ENCODE measurements around the gene BRIP1. TPM values are rescaled to one million over a fixed set of nuclear protein-coding genes. Genes with fewer than 3 reads are reported as not detected.

BRIP1 gene
- total RNA-seq, 1 experiment from 2014 or later = 13.8 TPM

- TF ChIP-seq E2F4 (CRISPR knock-in tag; IDR thresholded peaks at IDR 0.05; ENCODE audit: borderline replicate concordance, low read depth) = no peak
- TF ChIP-seq FOXJ3 (CRISPR knock-in tag; IDR thresholded peaks at IDR 0.05; ENCODE audit: borderline replicate concordance) = no peak
- TF ChIP-seq ZNF423 (CRISPR knock-in tag; IDR thresholded peaks at IDR 0.05) = no peak
Observed at GRCh38 chr17:61846761-61847375, 16.5 kb downstream of the BRIP1 start (continued).

GRCh38 chr17:61846088-61846487, 17.2 kb downstream of the BRIP1 start:
- no peak overlapping the region for H3K27ac Mint-ChIP-seq
- ATAC-seq (no peak), DNase-seq (ENCODE audit: low spot score) (no peak)
- peaks cover 42% of the 10 kb centered on the region for H3K36me3 Mint-ChIP-seq
- no peaks in the 10 kb centered on the region for H3K4me1 Mint-ChIP-seq
- TF ChIP-seq CREB1 (CRISPR knock-in tag; IDR thresholded peaks at IDR 0.05) = no peak
- TF ChIP-seq GABPB1 (CRISPR knock-in tag; IDR thresholded peaks at IDR 0.05) = no peak
- no peak for TF ChIP-seq ETV6 (CRISPR knock-in tag; IDR thresholded peaks at IDR 0.05)
- TF ChIP-seq RORB (CRISPR knock-in tag; IDR thresholded peaks at IDR 0.05) = no peak
- no peak for TF ChIP-seq NR2C2 (CRISPR knock-in tag; IDR thresholded peaks at IDR 0.05)
- TF ChIP-seq, protein P1, sequence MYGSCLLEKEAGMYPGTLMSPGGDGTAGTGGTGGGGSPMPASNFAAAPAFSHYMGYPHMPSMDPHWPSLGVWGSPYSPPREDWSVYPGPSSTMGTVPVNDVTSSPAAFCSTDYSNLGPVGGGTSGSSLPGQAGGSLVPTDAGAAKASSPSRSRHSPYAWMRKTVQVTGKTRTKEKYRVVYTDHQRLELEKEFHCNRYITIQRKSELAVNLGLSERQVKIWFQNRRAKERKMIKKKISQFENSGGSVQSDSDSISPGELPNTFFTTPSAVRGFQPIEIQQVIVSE (CRISPR knock-in tag; IDR thresholded peaks at IDR 0.05; ENCODE audit: borderline replicate concordance) = no peak
- TF ChIP-seq ZNF396 (CRISPR knock-in tag; IDR thresholded peaks at IDR 0.05; ENCODE audit: borderline replicate concordance) = no peak
- no peak overlapping the region for H3K4me3 Mint-ChIP-seq
- CTCF ChIA-PET = interaction anchor here (3.0 kb wide), 1 partner anchor 263 kb away, joined by 9 read pairs; no protein-coding TSS in a partner anchor
- no peaks in the 10 kb centered on the region for H3K27me3 Mint-ChIP-seq (ENCODE audit: low read depth)
- H3K9me3 Mint-ChIP-seq = no peaks in the 10 kb centered on the region
- POLR2A ChIA-PET = interaction anchor here (0.6 kb wide), 1 partner anchor 10 kb away, joined by 13 read pairs; no protein-coding TSS in a partner anchor

DNA sequence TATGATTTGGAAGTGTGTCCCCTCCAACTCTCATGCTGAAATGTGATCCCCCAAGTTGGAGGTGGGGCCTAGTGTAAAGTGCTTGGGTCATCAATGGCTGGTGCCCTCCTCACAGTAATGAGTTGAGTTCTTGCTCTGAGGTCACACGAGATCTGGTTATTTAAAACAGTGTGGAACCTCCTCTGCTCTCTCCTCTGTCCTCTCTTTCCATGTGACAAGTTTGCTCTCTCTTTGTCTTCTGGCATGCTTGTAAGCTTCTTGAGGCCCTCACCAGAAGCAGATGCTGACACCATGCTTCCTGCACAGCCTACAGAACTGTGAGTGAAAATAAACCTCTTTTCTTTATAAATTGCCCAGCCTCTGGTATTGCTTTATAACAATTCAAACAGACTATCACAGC, 19.9 kb downstream of the BRIP1 start:
- Mint-ChIP-seq H3K9me3 (no peaks in the 10 kb centered on the region), H3K36me3 (peaks cover 42% of the 10 kb centered on the region), H3K27ac (no peak overlapping the region), H3K4me3 (no peak overlapping the region), H3K27me3 (ENCODE audit: low read depth) (no peaks in the 10 kb centered on the region), H3K4me1 (no peaks in the 10 kb centered on the region)
- TF ChIP-seq CBFB (CRISPR knock-in tag; IDR thresholded peaks at IDR 0.05; ENCODE audit: low read depth) (no peak), ZNF138 (CRISPR knock-in tag; conservative IDR thresholded peaks at IDR 0.05) (no peak), HMGA2 (CRISPR knock-in tag; IDR thresholded peaks at IDR 0.05) (no peak), TEAD4 (CRISPR knock-in tag; IDR thresholded peaks at IDR 0.05) (no peak), FOXP4 (CRISPR knock-in tag; IDR thresholded peaks at IDR 0.05) (no peak), ZNF219 (CRISPR knock-in tag; IDR thresholded peaks at IDR 0.05; ENCODE audit: borderline replicate concordance) (no peak), NR2C2 (CRISPR knock-in tag; IDR thresholded peaks at IDR 0.05) (no peak), KAT7 (CRISPR knock-in tag; IDR thresholded peaks at IDR 0.05; ENCODE audit: borderline replicate concordance) (no peak), JAZF1 (CRISPR knock-in tag; IDR thresholded peaks at IDR 0.05) (no peak)
- TF ChIP-seq, protein P2, sequence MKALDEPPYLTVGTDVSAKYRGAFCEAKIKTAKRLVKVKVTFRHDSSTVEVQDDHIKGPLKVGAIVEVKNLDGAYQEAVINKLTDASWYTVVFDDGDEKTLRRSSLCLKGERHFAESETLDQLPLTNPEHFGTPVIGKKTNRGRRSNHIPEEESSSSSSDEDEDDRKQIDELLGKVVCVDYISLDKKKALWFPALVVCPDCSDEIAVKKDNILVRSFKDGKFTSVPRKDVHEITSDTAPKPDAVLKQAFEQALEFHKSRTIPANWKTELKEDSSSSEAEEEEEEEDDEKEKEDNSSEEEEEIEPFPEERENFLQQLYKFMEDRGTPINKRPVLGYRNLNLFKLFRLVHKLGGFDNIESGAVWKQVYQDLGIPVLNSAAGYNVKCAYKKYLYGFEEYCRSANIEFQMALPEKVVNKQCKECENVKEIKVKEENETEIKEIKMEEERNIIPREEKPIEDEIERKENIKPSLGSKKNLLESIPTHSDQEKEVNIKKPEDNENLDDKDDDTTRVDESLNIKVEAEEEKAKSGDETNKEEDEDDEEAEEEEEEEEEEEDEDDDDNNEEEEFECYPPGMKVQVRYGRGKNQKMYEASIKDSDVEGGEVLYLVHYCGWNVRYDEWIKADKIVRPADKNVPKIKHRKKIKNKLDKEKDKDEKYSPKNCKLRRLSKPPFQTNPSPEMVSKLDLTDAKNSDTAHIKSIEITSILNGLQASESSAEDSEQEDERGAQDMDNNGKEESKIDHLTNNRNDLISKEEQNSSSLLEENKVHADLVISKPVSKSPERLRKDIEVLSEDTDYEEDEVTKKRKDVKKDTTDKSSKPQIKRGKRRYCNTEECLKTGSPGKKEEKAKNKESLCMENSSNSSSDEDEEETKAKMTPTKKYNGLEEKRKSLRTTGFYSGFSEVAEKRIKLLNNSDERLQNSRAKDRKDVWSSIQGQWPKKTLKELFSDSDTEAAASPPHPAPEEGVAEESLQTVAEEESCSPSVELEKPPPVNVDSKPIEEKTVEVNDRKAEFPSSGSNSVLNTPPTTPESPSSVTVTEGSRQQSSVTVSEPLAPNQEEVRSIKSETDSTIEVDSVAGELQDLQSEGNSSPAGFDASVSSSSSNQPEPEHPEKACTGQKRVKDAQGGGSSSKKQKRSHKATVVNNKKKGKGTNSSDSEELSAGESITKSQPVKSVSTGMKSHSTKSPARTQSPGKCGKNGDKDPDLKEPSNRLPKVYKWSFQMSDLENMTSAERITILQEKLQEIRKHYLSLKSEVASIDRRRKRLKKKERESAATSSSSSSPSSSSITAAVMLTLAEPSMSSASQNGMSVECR (CRISPR knock-in tag; IDR thresholded peaks at IDR 0.05; ENCODE audit: borderline replicate concordance) = no peak
- no peak for DNase-seq (ENCODE audit: low spot score)
- ChIA-PET CTCF (interaction anchor here (3.0 kb wide), 1 partner anchor 266 kb away, joined by 9 read pairs; no protein-coding TSS in a partner anchor), POLR2A (no interaction called here)
- no peak for ATAC-seq
